ENCODE results near the gene SUSD1.

The SUSD1 gene

GRCh38 chr9:112042769-112043168 is 132.3 kb downstream of the SUSD1 start:
- POLR2A ChIA-PET, result no interaction called here
- no peak for TF ChIP-seq ZNF335 (tag by site-specific recombination; conservative IDR thresholded peaks at IDR 0.05)

DNA sequence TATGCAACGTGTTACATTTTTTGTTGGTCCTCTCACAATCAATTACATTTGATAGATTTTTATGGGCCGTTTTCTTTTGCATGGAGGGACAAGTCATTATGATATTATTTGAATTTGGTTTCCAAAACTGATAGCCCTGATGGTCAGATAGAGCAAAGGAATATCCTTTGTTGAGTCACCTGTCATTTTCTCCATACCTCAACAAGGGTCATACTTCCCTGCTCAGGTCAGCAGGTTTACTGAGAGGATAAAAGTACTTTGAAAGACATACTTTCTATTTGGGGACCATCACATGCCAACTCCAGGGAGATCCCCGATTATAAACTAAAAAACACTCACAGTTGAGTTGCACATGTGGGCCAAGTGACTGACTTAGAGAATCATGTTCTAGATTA is 132.9 kb downstream of the SUSD1 start:
- peaks cover 0 to 11% of the 10 kb centered on the region in 2 experiments; a peak in 1 of 3 replicates for H3K36me3 ChIP-seq (ENCODE audit: control insufficient read depth in 2 of 2, insufficient read depth in 1 of 2, low read length in 2 of 2)
- no peak overlapping the region for H3K4me3 ChIP-seq (ENCODE audit: low read depth, low read length)
- H3K9me3 ChIP-seq (ENCODE audit: control insufficient read depth, insufficient read depth, low read depth, low read length), result no peaks in the 10 kb centered on the region
- TF ChIP-seq ZNF560 (tag by site-specific recombination; IDR thresholded peaks at IDR 0.05; ENCODE audit: borderline replicate concordance) (no peak), ZNF701 (tag by site-specific recombination; IDR thresholded peaks at IDR 0.05) (no peak), ZNF626 (tag by site-specific recombination; IDR thresholded peaks at IDR 0.05) (no peak), YY2 (tag by site-specific recombination; IDR thresholded peaks at IDR 0.05) (no peak), ATF2 (tag by site-specific recombination; IDR thresholded peaks at IDR 0.05; ENCODE audit: low read depth) (no peak), ZNF391 (tag by site-specific recombination; IDR thresholded peaks at IDR 0.05; ENCODE audit: borderline replicate concordance, low read depth) (no peak), KLF9 (tag by site-specific recombination; IDR thresholded peaks at IDR 0.05; ENCODE audit: low read depth) (no peak), PRDM1 (tag by site-specific recombination; IDR thresholded peaks at IDR 0.05) (no peak), GFI1B (tag by site-specific recombination; IDR thresholded peaks at IDR 0.05) (no peak), GLIS2 (tag by site-specific recombination; IDR thresholded peaks at IDR 0.05) (no peak), ZFP37 (tag by site-specific recombination; IDR thresholded peaks at IDR 0.05) (no peak), ZNF433 (tag by site-specific recombination; IDR thresholded peaks at IDR 0.05; ENCODE audit: low read depth) (no peak), ZNF664 (tag by site-specific recombination; IDR thresholded peaks at IDR 0.05) (no peak), HOXA7 (CRISPR knock-in tag; IDR thresholded peaks at IDR 0.05; ENCODE audit: borderline replicate concordance) (no peak), ZBTB11 (tag by site-specific recombination; conservative IDR thresholded peaks at IDR 0.05; ENCODE audit: low read depth) (no peak), ZNF561 (tag by site-specific recombination; IDR thresholded peaks at IDR 0.05; ENCODE audit: borderline replicate concordance) (no peak), ZNF112 (tag by site-specific recombination; IDR thresholded peaks at IDR 0.05) (no peak), ZNF10 (tag by site-specific recombination; IDR thresholded peaks at IDR 0.05) (no peak)
- TF ChIP-seq, protein P1, sequence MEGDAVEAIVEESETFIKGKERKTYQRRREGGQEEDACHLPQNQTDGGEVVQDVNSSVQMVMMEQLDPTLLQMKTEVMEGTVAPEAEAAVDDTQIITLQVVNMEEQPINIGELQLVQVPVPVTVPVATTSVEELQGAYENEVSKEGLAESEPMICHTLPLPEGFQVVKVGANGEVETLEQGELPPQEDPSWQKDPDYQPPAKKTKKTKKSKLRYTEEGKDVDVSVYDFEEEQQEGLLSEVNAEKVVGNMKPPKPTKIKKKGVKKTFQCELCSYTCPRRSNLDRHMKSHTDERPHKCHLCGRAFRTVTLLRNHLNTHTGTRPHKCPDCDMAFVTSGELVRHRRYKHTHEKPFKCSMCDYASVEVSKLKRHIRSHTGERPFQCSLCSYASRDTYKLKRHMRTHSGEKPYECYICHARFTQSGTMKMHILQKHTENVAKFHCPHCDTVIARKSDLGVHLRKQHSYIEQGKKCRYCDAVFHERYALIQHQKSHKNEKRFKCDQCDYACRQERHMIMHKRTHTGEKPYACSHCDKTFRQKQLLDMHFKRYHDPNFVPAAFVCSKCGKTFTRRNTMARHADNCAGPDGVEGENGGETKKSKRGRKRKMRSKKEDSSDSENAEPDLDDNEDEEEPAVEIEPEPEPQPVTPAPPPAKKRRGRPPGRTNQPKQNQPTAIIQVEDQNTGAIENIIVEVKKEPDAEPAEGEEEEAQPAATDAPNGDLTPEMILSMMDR (tag by site-specific recombination; IDR thresholded peaks at IDR 0.05), result no peak
- H3K27ac ChIP-seq (ENCODE audit: extremely low read depth, low read depth, low read length), result no peak overlapping the region
- CTCF ChIA-PET, result interaction anchor here (0.7 kb wide), 1 partner anchor 173 kb away, joined by 3 read pairs; no protein-coding TSS in a partner anchor
- no peaks in the 10 kb centered on the region for H3K4me1 ChIP-seq (ENCODE audit: control insufficient read depth, insufficient read depth, low read length)
- POLR2A ChIA-PET, result interaction anchor here (0.9 to 1.6 kb wide), 4 partner anchors 24 to 81 kb away, joined by 4 to 5 read pairs (median 4); no protein-coding TSS in a partner anchor

More at GRCh38 chr9:112042769-112043168, 132.3 kb downstream of the SUSD1 start:
- H3K27ac ChIP-seq (ENCODE audit: extremely low read depth, low read depth, low read length), result no peak overlapping the region
- no peak overlapping the region for H3K4me3 ChIP-seq (ENCODE audit: low read depth, low read length)
- CTCF ChIA-PET, result no interaction called here
- H3K9me3 ChIP-seq (ENCODE audit: control insufficient read depth, insufficient read depth, low read depth, low read length), result no peaks in the 10 kb centered on the region
- peaks cover 0 to 14% of the 10 kb centered on the region in 2 experiments; a peak in 1 of 3 replicates for H3K36me3 ChIP-seq (ENCODE audit: control insufficient read depth in 2 of 2, insufficient read depth in 1 of 2, low read length in 2 of 2)
- H3K4me1 ChIP-seq (ENCODE audit: control insufficient read depth, insufficient read depth, low read length), result no peaks in the 10 kb centered on the region

All from HEK293 (cell line).